HG03064 (cell line): ENCODE measurements around the gene AGBL4.

ENCODE experiments used
- ATAC-seq: cut with Tn5 transposase; IDR thresholded peaks from one replicate; pipeline ENCODE4 v1.9.1; 2021; ENCODE audit warnings: low read depth; ENCODE audit not compliant: unreplicated experiment

The AGBL4 gene

DNA sequence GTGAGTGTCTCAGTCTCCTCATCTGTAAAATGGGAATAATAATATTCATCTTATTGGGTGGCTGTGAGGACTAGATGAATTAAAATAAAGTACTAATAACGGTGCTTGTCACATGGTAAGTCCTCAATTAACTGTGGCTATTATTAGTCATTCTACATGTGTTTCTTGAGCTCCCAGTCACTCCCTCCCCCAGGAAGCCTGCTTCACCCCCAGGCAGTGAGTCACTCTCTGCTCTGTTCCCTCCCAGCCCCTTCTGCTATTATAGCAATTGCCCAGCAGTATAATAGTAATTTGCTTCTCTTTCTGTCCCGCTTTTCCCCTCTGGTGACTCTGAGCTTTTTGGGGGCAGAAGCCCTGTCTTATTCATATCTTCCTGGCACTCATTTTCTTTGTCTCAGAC is 1349.1 kb downstream of the AGBL4 start:
- ATAC-seq = no peak

DNA sequence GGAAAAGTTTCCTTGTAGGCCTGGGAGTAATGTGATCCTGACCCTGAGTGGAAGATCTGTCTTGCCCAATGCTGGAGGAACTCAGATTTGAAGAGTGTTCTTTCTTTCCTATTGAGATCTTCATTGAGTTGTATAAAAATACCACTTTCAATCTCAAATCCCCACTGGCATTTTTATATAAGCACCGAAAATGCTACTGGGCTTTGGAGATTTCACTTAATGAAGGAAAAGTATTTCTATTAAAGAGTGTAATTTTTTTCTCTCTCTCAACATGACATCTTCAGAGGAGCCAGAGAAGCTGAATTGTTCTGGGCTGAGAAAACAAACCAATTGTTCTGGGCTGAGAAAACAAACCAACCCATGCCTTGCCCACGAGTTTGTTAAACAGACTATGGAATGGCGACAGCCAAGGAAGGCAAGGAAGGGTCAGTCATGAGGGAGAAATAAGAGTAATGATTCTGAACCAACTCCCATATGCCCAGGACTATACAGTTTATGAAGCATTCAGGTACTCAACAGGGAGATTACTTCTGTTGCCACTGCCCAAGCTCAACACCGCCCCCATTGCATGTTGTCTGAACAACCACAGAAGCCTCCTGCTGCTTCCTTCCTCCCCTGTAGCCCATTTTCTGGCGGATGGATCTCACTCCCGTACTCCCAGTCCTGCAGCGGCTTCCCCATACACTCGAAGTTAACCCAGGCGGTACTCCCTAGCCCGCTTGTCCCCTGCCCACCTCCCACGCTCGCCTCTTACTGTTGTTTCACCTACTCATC is 1350.2 kb downstream of the AGBL4 start:
- no peak for ATAC-seq

DNA sequence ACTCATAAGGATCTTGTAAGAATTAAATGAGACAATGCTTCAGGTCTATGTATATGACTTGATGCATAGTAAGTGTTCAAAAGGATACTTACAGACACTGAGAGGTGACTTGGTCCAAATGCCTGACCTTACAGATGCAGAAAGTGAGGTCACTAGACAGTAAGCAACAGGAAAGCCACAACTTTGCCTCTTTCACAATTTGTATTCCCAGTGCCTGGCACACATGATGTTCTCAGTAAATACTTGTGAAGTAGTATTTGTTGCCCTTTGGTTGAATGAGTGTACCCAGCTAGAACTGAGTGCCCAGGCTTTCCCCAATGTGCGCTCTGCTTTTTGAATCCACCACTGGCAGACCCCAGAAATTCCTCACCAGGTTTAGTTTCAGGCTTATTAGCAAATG is 1352.2 kb downstream of the AGBL4 start:
- no peak for ATAC-seq

DNA sequence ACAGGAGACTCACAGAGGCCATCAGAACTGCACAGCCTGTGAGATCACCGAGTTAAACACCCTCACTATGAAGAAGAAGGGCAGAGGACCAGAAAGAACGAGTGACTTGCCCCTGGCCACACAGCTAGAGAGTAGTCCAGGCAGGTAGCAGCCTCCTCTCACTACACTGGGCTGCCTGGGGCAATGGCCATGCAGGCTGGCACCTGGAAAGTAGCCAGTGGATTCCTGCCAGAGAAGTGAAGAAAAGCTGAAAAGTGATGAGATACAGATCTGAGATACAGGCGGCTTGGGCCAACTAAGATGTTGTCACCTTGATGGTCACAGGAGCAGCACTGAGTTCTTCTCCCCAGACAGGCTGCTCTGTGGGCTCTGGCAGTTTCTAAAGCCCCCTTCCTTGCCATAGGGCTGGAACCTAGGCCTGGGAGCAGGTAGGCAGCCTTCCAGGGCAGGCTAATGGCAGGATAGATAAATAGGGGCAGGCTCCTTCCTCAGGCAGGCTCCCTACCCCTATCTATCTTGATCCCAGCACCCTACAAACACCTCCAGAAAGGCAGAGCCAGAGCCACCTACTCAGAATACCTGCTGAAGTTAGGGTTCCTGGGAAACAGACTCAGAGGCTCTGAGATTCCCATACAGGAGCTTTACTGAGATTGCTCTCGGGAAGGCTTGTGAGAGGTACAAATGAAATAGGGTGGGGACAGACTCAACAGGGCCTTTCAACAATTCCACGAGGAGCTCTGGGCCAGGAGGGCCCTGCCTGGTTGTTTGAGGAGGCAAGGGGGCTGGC is 1353.3 kb downstream of the AGBL4 start:
- no peak for ATAC-seq

DNA sequence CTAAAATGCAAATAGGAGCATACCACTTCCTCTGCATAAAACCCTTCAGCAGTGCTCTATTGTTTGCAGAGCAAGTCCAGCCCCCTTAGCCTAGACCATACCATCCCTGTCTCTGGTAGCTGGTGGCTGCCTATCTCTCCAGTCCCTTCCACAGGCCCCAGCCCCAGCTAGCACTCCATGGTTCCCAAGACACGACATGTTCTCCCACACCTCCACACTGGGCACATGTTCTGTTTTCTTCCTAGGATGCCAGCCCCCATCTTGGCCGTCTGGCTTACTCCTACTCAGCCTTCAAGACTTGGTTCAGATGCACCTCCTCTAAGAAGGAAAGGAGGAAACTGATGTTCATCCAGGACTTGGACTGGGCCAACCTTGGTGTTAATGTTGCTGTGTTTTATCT is 1355.4 kb downstream of the AGBL4 start:
- no peak for ATAC-seq

DNA sequence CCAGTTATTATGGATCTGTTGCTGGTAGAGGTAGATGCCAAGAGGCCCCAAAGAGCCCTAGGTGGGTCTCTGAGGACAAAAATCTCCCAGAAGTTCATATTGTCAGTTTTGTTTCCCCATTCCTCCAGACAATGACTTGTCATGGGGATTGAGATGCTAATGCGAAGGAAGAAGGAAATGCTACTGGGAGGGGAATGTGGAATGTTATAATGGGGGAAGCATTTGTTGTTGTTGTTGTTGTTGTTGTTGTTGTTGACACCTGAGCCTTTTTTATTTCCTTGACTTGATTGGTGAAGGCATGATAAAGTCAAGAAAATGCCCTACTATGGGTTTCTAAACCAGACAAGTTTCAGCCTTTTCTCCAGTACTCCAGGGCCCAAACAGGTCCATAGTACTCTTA is 1356.0 kb downstream of the AGBL4 start:
- no peak for ATAC-seq

DNA sequence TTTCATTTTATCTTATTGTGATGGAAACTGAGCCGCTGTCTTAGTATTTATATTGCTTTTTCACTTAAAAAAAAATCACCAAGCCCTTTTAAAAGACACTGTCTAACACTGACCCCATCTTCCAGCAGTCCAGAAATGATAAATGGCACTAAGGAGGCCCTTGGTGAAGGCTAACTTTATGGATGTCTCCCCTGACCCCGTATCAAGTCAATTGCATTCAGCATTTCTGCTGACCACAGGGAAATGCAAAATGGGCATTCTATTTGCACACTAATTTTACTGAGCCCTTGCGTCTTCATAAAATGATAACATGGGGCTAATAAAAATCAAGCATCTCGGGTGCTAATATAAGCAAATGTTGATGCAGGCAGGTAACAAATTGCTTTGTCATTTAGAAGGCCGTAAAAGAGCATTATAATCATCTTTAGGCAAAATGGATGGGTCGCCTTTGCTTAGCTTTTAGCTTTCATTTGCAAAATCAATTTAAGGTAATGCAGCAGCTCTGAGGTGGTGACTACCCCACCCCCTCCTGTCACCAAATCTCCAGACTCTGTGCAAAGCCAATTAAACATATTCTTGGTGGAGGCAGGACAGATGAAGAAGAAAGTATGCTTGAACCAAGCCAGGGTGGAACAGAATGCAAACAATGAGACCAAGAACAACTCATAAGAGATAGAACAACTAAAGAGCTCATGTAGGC is 1357.9 kb downstream of the AGBL4 start:
- no peak for ATAC-seq

DNA sequence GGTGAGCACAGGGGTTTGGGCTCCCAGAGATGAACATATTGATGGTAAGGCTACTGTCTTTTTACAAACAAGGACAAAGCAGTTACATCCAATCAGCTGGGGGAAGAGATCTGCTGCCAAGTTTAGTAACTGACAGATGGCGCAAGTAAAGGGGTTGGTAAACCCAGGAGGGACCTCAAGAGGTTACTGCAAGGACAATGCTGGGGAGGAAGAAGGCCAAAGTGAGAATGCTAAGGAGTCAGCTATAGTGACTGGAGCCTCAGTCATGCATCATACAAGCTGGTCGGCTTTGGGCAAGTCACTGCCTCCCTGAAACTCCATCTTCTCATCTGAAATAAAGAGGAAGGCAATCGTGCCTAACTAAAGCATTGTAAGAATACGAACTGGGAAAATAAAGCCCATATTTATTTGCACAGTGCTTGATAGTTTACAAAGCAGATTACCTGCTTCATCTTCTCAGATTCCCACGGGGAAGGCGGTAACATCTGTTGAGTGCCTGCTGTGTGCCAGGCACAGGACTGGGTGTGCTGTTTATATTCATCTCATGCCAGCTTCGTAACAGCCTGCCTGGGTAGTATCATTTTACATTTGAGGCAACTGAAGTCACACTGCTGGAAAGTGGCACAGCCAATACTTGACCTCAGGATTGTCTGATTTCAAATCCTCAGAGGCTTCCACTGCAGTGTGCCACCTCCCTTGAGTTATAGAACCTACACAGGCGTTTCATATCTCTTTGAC is 1361.9 kb downstream of the AGBL4 start:
- ATAC-seq = no peak

DNA sequence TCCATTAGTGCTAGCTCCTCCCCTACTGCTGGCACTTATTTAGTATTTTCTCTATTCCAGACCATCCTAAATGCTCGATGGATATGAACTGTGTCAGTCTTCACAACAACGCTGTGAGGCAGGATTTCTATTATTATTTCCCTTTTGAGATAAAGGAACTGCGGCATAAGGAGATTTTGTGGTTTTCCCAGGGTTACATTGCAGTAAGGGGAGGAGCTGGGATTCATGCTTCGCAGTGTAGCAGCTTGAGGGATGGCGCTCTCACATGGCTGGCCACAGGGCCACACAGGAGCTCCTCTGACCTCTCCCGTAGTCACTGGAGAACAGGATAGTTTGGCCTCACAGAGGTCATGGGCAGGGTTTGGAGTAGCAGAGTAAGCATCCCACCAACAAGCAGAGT is 1364.0 kb downstream of the AGBL4 start:
- no peak for ATAC-seq

DNA sequence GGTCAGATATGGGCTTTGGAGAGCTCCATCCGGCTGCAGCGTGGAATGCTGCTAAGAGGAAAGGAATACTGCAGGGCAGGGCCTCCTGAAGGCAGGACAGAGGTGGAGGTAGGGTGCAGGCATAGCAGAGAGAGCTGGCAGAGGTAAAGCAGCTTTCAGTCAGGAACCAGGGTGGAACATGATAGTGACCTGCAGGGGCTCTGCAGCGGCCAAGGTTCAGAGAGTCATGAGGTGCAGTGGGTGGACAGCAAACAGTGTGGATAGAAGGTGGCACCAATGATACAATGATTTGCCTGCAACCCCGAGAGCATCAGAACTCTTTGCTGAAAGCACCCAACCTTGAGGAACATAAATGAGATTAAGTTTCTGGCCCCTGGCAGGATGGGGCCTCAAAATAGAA is 1366.3 kb downstream of the AGBL4 start:
- ATAC-seq = no peak

DNA sequence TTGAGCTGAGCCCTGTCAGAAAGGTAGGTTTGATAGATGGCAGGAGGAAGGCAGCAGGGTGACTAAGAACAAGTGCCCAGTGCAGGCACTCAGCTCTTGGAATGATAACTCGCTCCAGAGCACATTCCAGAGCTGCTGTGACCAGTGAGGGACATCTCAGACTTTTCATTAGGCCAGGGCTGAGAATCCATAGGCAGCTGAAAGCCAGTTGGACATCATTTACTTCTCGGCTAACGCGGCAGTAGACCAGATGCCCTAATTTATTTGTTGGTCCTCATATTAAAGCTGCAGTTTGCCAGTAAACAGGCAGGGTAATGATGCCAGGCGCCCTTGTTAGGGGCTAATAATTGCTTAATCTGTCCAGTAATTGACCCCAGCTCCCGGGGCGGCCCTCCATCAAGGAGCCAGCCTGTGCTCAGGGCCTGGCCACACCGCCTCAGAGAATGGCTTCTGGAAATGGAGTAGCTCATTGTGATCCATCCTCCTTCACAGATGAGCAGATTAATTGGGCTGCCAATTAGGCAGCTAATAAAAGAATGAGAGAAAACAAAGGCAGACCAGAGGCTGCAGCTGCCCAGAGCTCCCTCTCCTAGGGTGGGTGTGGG is 1369.0 kb downstream of the AGBL4 start:
- no peak for ATAC-seq

DNA sequence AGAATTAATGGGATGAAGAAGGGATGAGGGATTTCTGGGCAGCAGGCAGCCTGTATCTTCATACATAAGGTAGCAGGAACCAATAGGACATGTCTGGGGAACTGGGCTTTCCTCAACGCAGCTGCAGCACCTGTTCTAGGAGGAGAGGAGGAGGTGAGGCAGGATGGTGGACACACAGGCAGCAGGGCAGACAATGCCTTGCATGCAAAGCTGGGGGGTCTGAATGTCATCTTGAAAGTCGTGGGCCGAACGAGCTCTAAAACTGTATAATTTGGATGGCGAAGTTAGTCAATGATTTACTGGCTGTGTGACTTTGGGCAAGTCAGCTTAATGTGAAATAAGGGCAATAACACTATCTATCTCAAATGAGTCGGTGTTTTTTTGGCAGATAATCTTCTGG is 1371.4 kb downstream of the AGBL4 start:
- ATAC-seq = no peak

DNA sequence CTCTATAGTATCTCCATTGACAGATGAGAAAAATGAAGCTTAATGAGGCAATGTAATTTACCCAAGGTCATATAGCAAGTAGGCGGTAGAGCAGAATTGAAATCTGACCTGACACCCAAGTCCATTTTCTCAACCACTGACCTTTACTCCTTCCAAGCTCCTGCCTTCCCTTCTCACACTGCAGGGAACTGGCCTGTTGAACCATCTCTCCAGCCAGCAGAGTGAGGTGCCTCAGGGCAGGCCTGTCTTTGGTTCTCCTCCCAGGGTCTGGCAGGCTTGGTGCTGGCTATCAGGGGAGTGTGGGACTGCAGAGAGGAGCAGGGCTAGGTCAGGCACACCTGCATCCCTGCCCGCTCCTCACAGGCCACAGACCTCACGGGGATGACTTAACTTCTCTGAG is 1373.9 kb downstream of the AGBL4 start:
- no peak for ATAC-seq

DNA sequence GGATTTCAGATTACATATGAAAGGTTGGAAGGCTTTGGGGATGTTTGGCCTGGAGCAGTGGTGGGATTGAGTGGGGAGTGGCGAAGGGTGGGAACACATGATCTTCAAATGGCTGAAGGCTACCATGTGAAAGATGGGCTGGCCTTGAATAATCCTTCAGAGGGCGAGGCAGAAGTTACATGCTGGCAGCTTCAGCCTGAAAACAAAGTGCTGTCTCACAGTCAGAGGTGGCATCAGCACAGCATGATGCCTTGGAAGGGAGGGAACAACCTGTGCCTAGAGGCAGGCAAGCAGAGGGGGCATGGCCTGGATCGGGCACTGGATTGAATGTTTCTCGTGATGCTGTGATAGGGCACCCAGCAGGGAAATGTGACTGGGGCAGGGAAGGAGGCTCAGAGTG is 1377.9 kb downstream of the AGBL4 start:
- ATAC-seq = no peak

DNA sequence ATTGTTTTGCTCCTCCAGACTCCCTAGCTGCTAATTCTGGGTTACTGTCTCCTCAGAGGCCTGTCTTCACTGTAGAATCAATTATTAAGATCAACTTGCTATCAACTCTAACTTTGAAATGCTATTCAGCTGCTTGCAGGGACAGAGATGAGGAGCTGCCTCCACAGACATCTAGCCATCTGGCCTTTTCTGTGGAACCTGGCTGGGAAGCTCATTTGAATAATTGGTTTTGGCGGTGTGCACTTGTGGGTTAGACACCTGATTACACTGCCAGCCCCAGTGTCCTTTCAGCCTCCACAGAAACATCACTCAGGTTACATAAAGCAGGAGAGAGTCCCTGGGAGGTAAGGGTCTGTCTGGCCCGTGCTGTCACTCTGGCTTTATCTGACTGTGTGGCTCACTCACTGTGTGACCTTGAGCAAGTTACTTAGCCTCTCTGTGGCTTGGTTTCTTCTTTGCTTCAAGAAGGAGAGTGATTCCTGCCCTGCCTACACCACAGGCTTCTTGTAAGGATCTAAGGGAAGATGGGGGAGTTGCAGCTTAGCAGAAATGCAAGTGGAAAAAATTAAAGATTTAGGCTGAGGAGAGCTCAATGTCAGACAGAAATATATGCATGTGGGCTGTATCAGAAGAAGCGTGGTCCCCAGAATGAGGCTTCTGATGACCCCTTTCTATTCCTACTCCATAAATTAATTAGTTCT is 1378.7 kb downstream of the AGBL4 start:
- no peak for ATAC-seq

DNA sequence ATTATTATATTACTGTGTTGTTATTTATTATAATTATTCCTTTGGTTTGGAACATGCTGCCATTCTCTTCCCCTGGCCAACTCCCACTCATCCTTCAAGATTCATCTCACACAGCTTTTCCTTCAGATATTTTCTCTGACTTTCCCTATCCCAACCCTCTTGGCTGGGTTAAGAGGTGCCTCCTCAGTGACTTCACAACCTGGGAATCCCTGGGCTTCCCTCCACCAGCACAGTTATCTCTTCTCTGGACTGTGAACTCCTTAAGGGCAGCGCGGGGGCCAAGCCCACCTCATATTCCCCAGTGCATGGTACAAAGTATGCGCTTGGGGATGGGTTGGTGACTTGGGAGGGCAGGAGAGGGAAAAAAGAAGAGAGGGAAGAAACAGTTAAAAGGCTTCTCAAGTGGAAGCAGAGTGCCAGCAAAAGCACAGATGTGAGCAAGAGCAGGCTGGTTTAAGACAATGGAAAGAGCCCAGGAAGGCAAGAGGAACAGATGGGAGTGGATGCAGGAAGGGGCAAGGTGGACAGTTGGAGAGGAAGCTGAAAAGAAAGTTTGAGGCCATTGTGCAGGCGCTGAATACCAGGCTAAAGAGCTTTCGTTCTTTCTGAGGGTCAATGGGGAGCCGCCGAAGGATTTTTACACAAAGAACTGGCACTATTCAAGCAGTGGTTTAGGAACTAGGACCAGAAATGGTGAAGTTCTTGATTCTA is 1379.4 kb downstream of the AGBL4 start:
- ATAC-seq = no peak

DNA sequence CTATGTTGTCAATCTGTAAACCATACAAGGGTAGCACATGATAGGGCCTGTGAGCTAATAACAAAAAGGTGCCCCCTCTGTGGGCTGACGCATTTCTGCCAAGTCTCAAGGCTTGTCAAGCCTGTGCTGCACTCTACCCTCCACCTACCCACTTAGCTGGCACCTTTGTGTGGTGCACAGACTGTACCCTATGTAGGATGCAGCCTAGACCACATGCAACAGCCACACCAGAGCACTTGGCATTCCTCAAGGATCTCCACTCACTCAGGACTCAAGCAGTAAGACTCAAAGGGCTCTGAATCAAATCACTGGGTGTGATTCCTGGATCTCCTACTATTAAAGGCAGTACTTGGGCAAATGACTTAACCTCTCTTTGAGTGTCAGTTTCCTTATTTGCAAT is 1380.6 kb downstream of the AGBL4 start:
- no peak for ATAC-seq

DNA sequence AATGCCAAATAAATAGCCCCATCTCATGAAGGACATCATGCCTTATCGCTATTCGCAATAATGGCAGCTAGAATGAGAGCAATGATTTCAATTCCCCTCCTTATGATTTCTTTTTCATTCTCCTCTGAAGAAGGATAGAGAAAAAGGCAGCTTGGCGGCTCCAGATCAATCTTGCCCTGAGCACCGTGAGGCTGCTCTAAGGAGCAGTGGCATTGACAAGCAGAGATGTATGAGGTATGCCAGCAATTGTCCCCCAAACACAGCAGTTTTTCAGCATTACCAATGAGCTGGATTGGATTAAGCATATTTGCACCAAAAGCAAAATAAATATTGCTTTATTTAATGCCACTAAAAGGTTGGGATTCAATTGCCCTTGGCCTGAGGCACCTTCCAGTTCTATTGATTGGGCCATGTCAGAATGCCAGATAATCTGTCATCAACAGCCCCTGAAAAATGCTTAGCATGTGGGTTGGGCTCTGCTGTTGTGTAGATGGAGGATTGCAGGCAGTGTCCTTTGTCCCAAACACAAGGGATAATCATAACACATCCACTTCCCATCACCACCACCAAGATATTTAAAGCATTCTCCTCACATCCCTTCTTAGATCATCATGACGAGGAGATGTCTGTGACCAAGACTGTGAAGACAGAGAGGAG is 1382.8 kb downstream of the AGBL4 start:
- no peak for ATAC-seq

DNA sequence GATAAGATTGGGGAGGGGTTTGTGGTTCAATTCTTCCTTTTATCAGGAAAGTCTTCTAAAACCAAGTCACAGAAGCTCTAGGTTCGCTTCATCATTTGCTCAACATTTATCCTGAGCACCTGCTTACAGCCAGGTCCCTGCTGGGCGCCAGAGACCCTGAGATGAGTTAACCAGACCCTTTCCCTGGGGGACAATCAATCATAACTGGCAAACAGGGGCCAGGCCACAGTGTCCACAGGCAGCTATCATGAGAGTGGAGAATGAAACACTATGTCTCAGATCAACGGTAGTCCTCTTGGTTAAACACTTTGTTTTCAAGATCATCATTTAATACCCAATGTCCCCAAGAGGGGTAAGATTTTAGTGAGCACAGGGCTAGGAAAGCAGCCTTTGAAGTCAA is 1393.9 kb downstream of the AGBL4 start:
- ATAC-seq = no peak
